GM13977 (cell line): ENCODE measurements around the gene ABTB2.
A peak's percentile ranks its signal among the peaks of the same experiment; 100 is the strongest.

Source experiments
- DNase-seq: peaks from one replicate; pipeline ENCODE4 v3.0.0; 2012; ENCODE audit warnings: low spot score
- in situ Hi-C: fragments of 300-500 bp; cut with MboI; formaldehyde crosslinking; loops from one replicate; pipeline ENCODE4 v1.12.0; 2022; ENCODE audit warnings: low sequenced_read_pairs, low pct_unique_long_range_greater_than_20kb, mixed read lengths, inconsistent platforms; ENCODE audit not compliant: unreplicated experiment
- TF ChIP-seq, protein P1 (sequence below): IDR thresholded peaks from 2 replicates; pipeline ENCODE4 v1.5.1; 2012; ENCODE audit warnings: mild to moderate bottlenecking, control low read depth; ENCODE audit not compliant: insufficient read depth; ENCODE audit errors: extremely low read depth, missing control alignments

Gene ABTB2

DNA sequence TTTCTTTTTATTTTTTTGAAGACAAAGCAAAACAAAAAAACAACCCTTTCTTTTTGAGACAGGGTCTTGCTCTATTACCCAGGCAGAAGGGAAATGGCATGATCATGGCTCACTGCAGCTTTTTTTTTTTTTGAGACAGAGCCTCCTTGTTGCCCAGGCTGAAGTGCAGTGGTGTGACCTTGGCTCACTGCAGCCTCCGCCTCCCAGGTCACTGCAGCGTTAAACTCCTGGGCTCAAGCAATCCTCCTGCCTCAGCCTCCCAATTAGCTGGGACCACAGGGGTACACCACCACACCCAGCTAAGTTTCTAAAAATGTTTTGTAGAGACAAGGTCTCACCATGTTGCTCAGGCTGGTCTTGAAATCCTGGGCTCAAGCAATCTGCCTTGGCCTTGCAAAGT lies 124.6 kb downstream of the ABTB2 start:
- TF ChIP-seq, protein P1, sequence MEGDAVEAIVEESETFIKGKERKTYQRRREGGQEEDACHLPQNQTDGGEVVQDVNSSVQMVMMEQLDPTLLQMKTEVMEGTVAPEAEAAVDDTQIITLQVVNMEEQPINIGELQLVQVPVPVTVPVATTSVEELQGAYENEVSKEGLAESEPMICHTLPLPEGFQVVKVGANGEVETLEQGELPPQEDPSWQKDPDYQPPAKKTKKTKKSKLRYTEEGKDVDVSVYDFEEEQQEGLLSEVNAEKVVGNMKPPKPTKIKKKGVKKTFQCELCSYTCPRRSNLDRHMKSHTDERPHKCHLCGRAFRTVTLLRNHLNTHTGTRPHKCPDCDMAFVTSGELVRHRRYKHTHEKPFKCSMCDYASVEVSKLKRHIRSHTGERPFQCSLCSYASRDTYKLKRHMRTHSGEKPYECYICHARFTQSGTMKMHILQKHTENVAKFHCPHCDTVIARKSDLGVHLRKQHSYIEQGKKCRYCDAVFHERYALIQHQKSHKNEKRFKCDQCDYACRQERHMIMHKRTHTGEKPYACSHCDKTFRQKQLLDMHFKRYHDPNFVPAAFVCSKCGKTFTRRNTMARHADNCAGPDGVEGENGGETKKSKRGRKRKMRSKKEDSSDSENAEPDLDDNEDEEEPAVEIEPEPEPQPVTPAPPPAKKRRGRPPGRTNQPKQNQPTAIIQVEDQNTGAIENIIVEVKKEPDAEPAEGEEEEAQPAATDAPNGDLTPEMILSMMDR = no peak
- DNase-seq = no peak
- in situ Hi-C loops = loop anchor here (10.0 kb wide), 1 partner anchor 122 kb away; the partner anchor contains the start of gene ABTB2

- TF ChIP-seq, protein P1 = no peak
- no peak for DNase-seq
- in situ Hi-C loops = loop anchor here (10.0 kb wide), 1 partner anchor 122 kb away; the partner anchor contains the start of gene ABTB2
Measured at GRCh38 chr11:34232807-34233206, 125.0 kb downstream of the ABTB2 start.

DNA sequence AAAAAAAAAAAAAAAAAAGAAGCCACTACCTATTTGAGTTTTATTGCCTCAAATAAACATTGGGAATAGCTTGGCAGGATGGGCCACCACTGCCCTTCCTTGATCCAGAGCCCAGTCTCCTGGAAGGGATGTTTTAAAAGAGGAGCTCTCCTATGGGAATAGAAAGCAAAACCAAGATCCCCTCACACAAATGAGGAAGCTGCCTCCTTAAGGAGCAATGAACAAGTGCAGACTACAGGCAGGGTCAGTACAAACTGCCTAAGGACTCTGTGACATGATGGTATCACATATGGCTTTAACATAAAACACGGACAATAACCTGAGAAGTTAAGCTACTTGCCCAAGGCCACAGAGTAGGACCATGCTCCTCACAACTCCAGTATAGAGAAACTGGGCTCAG lies 131.6 kb downstream of the ABTB2 start:
- no peak for DNase-seq
- TF ChIP-seq, protein P1 = peak; percentile 4
- in situ Hi-C loops = no loop called here

DNA sequence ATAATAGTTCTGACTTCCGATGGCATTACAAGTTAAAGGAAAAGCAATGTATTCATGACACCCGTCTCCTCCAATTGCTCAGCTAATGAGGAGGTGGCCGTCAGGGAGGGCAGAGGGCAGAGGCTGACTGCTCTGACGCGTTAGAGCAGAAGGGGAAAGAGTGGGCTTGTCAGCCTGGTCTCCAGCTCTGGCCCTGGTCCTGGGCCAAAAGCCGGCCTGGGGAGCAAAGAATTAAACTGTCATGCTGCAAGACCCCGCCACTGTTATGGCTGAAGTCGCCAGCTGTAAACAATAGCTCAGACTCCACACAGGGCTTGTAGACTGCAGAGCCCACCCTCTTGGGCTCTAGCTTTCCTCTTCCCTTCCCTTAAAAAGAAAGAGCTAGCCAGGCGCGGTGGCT lies 132.7 kb downstream of the ABTB2 start:
- TF ChIP-seq, protein P1 = no peak
- DNase-seq = no peak
- in situ Hi-C loops = no loop called here

DNA sequence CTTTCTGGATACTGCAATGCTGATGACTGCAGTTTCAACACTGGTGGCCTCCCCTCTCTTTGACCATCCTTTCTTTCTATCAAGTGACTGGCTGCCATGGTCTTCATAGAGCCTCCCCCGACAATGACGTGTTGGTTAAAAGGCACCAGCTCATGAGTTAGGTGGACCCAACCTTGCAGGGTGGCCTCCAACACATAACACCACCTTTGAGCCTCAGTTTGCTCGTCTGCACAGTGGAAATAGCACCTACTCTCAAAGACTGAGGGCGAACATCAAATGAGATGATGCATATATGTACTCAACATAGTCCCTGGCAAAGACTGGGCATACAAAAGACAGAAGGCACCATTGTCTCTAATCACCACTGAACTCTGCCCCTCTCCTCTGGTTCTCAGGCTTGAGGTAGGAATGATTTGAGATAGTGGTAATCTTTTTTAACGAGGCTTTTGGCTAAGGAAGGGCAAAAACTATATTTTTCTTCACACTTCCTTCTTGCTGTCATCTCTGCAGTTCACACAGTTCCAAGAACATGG lies 133.3 kb downstream of the ABTB2 start:
- in situ Hi-C loops = no loop called here
- no peak for DNase-seq
- TF ChIP-seq, protein P1 = no peak

GRCh38 chr11:34223907-34224306 lies 133.9 kb downstream of the ABTB2 start:
- no peak for DNase-seq

More at GRCh38 chr11:34223907-34224306, 133.9 kb downstream of the ABTB2 start:
- TF ChIP-seq, protein P1 = no peak
- in situ Hi-C loops = no loop called here
